KMS-11 (cell line): ENCODE results near the gene PLA2R1.

ENCODE experiments used
- H2AFZ ChIP-seq: fragments of 200-600 bp; sonication (generic); 2 replicates; pipeline ENCODE4 v1.6.1; 2016; ENCODE audit warnings: antibody characterized with exemption, mixed run types, low read depth
- H3K27ac ChIP-seq: fragments of 200-600 bp; sonication (generic); 2 replicates; pipeline ENCODE4 v1.6.1; 2016; ENCODE audit warnings: mild to moderate bottlenecking, mixed run types
- H3K27me3 ChIP-seq: fragments of 200-600 bp; sonication (generic); 2 replicates; pipeline ENCODE4 v1.6.1; 2017; ENCODE audit warnings: mild to moderate bottlenecking, low read depth, mixed run types, moderate library complexity; ENCODE audit not compliant: insufficient read depth
- H3K36me3 ChIP-seq: fragments of 200-600 bp; sonication (generic); 2 replicates; pipeline ENCODE4 v1.6.1; 2017; ENCODE audit warnings: mild to moderate bottlenecking, mixed run types; ENCODE audit not compliant: insufficient read depth
- H3K4me1 ChIP-seq: fragments of 200-600 bp; sonication (generic); 2 replicates; pipeline ENCODE4 v1.6.1; 2016; ENCODE audit warnings: mild to moderate bottlenecking, low read depth, mixed run types; ENCODE audit not compliant: poor library complexity, severe bottlenecking
- H3K4me2 ChIP-seq: fragments of 200-600 bp; sonication (generic); 2 replicates; pipeline ENCODE4 v1.7.0; 2016; ENCODE audit warnings: mild to moderate bottlenecking, mixed run types
- H3K4me3 ChIP-seq: fragments of 200-600 bp; sonication (generic); IDR thresholded peaks from 2 replicates; pipeline ENCODE4 v1.6.1; 2017; ENCODE audit warnings: low read depth, low read length, mixed read lengths; ENCODE audit not compliant: insufficient read depth
- H3K79me2 ChIP-seq: fragments of 200-600 bp; sonication (generic); 2 replicates; pipeline ENCODE4 v1.6.1; 2016; ENCODE audit warnings: low read depth, mixed run types; ENCODE audit not compliant: insufficient read depth
- H3K9ac ChIP-seq: fragments of 200-600 bp; sonication (generic); 2 replicates; pipeline ENCODE4 v1.6.1; 2016; ENCODE audit warnings: mild to moderate bottlenecking, mixed run types
- H4K20me1 ChIP-seq: fragments of 200-600 bp; sonication (generic); 2 replicates; pipeline ENCODE4 v1.6.1; 2016; ENCODE audit warnings: mild to moderate bottlenecking, mixed run types; ENCODE audit not compliant: insufficient read depth
- TF ChIP-seq, protein P1 (sequence below): fragments of 200-600 bp; sonication (generic); conservative IDR thresholded peaks from 2 replicates; pipeline ENCODE4 v1.6.1; 2017; ENCODE audit warnings: low read depth, mild to moderate bottlenecking, antibody characterized with exemption, low read length, moderate library complexity, mixed read lengths

The PLA2R1 gene

DNA sequence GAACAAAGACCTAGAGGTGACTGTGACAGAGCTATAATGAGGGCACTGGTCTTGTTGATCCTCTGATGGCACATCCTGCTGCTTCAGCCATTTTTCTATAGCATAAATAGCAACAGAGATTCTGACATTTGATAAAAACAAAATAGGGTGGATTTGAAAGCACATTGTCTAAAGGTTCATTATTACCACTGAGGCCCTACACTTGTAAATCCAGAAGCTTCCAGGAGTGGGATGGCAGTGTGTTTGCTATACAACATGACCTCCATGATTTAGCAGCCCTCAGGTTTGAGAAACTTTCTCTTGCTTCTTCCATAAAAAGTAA is 171.2 kb downstream of the PLA2R1 start:
- Histone ChIP-seq H3K36me3 (no peaks in the 10 kb centered on the region), H3K9ac (peak overlapping the region; percentile 38; the same call in 1 of the 2 replicates), H3K27me3 (no peaks in the 10 kb centered on the region), H2AFZ (no peak overlapping the region), H4K20me1 (no peaks in the 10 kb centered on the region), H3K4me1 (peaks cover 82% of the 10 kb centered on the region), H3K4me3 (no peak overlapping the region), H3K4me2 (peak overlapping the region; percentile 75), H3K79me2 (no peaks in the 10 kb centered on the region), H3K27ac (peak overlapping the region; percentile 92)
- TF ChIP-seq, protein P1, sequence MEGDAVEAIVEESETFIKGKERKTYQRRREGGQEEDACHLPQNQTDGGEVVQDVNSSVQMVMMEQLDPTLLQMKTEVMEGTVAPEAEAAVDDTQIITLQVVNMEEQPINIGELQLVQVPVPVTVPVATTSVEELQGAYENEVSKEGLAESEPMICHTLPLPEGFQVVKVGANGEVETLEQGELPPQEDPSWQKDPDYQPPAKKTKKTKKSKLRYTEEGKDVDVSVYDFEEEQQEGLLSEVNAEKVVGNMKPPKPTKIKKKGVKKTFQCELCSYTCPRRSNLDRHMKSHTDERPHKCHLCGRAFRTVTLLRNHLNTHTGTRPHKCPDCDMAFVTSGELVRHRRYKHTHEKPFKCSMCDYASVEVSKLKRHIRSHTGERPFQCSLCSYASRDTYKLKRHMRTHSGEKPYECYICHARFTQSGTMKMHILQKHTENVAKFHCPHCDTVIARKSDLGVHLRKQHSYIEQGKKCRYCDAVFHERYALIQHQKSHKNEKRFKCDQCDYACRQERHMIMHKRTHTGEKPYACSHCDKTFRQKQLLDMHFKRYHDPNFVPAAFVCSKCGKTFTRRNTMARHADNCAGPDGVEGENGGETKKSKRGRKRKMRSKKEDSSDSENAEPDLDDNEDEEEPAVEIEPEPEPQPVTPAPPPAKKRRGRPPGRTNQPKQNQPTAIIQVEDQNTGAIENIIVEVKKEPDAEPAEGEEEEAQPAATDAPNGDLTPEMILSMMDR, result no peak

DNA sequence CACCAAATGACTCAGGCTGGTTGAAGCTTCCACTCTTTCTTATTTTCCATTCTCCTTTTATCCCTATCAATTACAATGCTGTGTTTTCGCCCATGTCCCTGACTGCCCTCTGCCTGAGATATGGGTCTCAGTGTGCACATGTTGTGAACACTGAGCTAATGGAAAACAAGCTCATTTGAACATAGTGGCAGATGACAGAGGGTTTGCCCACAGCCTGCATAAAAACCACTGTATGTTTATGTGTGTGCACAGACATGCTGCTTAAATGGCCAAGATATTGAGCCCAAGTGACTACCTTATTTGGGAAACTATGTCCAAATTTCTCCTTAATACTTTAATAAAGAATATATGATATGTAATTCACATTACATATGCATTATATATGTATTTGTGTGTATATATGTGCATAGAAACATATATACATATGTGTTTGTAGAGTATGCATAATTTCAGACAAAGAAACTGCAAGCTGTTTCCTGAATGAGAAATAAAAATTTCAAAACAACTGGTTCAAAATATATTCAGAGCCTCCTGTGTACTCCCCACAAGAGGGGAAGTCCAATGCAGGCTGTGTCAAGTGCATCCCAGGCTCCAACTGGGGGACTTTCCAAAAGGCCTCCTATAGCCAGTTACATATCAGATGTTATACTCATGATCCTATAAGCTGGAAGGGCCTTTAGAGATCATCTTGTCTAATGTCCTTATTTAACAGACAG is 171.7 kb downstream of the PLA2R1 start:
- Histone ChIP-seq H3K36me3 (no peaks in the 10 kb centered on the region), H3K4me1 (peaks cover 80% of the 10 kb centered on the region), H3K27me3 (no peaks in the 10 kb centered on the region), H3K4me2 (peak overlapping the region; percentile 75), H2AFZ (no peak overlapping the region), H4K20me1 (no peaks in the 10 kb centered on the region), H3K4me3 (no peak overlapping the region), H3K79me2 (no peaks in the 10 kb centered on the region), H3K27ac (peak overlapping the region; percentile 92), H3K9ac (peak overlapping the region; percentile 38; the same call in 1 of the 2 replicates)
- TF ChIP-seq, protein P1, result no peak

DNA sequence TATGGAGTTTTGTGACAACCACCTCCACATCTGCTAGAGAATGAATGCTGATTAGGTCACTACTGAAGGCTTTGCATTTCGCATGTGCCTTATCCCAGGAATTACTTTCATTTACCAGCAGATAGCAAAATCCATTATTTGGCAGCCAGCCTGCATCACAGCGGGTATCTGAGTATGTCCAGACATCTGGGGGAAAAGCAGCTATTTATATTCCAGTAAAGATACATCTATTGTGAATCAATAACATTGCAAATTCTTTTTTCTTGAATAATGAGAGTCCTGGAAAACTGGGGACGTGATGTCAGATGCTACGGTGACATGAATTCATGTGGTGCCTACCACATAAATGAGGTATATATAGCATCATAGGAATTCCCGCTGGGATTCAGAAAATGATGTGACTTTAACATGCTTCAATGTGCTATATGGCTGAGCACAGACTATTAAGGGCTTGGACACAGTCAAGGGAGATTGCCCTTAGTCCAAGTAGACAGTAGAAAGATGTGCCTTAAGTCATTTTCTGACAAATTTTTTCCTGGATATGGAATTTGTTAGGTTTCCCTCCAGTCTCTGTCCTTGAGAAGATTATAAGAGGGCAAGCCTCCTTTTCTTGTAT is 180.2 kb downstream of the PLA2R1 start:
- Histone ChIP-seq H3K27ac (no peak overlapping the region), H4K20me1 (no peaks in the 10 kb centered on the region), H3K36me3 (no peaks in the 10 kb centered on the region)

More for the DNA sequence above, 180.2 kb downstream of the PLA2R1 start:
- H2AFZ ChIP-seq, result no peak overlapping the region
- H3K4me3 ChIP-seq, result no peak overlapping the region
- H3K9ac ChIP-seq, result no peak overlapping the region
- H3K79me2 ChIP-seq, result no peaks in the 10 kb centered on the region
- H3K27me3 ChIP-seq, result no peaks in the 10 kb centered on the region
- no peak overlapping the region for H3K4me2 ChIP-seq
- TF ChIP-seq, protein P1, result no peak
- H3K4me1 ChIP-seq, result peaks cover 7% of the 10 kb centered on the region
